HG03575 (cell line): ENCODE results near the gene TSGA10IP.
A peak's percentile ranks its signal among the peaks of the same experiment; 100 is the strongest.

Experiments
- ATAC-seq: cut with Tn5 transposase; IDR thresholded peaks from one replicate; pipeline ENCODE4 v1.9.1; 2021; ENCODE audit not compliant: unreplicated experiment, insufficient number of reproducible peaks, low FRiP score; ENCODE audit errors: extremely low read depth

Gene TSGA10IP

DNA sequence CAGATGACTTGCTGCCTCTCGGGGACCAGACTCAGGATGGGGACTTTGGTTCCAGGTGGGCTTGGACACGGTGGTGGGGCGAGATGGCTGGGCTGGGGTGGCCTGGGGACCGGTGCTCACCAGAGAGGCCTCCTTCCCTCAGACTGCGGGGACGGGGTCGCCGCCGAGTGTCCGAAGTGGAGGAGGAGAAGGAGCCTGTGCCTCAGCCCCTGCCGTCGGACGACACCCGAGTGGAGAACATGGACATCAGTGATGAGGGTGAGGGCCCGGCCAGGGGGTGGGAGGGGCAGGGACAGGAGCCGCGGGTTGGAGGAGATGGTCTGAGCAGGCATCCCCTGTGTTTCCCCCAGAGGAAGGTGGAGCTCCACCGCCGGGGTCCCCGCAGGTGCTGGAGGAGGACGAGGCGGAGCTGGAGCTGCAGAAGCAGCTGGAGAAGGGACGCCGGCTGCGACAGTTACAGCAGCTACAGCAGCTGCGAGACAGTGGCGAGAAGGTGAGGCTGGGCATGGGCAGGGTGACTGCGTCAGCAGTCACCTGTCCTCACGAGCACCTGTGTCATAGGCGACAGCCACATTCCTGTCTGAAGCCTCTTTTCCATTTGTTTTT, 22.2 kb downstream of the TSGA10IP start:
- ATAC-seq: no peak

DNA sequence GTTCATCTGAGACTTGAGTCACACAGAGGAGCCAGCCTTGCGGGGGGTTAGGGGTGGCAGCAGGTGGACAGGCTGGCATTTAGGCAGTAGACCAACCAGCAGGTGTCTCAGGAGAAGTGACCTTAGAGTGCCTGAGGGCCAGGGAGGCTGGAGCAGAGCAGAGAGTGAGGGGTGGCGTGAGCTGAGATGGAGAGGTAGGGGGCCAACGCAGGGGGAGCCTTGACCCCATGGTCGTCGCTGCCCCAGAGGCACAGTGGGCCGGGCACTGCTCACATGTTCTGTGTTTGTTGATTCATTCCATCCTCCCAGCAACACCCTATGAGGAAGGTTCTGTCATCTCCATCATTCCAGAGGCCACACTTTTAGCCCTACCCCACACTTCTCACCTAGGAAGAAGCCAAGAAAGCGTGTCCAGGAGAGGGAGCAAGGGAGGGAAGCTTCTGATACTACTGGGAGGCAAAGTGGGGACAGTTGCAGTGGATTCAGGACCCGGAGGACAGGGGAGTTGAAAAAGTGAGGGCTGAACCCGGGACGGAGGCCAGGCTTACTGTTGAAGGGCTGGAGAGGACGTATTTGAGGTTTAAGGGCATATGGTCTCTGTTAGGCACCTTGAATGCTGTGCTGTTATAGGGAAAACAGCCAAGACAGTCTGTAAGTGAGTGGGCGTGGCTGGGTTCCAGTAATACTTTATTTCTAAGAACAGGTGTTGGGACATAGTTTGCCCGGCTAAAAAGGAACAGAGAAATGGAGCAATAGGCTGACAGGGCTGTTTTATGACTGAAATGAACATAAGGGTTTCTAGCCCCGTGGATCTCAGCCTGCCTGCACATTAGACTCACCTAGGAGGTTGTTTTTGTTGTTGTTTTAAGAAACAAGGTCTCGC, 23.6 kb downstream of the TSGA10IP start:
- ATAC-seq: no peak

DNA sequence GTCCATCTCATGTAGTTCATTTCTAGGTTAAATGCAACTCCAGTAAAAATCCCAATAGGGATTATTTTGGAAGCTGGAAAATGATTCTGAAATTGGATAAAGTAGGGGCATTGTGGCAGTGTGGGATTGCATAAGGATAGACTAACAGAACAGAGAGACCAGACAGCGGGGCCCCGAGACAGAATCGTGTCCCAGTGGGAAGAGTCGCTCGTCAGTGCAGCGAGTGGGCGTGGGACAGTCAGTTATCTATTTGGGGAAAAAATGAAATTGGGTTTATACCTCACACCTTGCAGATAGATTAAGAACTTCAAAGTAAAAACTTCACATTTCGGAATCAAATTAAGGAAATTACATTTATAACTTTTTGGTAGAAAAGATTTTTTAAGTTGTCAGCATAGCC, 26.8 kb downstream of the TSGA10IP start:
- no peak for ATAC-seq

DNA sequence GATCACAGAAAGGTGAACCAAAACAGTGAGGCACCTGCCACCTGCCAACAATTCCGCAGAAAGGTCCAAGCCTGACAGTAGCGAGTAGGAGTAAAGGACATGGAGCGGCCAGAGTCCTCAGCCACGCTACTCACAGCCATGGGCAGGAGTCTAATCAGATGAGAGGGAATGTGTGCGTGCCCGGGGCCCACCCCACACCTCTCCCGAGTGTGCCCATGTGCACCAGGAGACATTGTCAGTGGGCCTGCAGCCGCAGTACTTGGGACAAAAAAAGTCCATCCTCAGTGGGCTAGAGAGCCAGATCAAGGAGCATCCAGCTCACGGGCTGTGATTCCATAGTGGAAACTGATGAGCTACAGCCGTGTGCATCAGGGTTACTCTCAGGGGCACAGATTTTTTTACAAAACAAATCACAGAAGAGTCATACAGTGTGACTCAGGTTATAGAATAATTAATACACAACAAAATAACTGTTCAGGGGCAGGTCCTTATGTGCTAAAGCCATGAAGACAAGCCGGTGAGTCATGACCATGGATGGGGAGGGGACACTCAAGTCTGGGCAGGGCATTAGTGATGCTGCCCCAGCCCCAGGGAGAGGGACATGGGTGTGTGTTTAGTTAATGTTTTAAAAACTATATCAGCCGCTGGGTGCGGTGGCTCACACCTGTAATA, 28.3 kb downstream of the TSGA10IP start:
- ATAC-seq: no peak

DNA sequence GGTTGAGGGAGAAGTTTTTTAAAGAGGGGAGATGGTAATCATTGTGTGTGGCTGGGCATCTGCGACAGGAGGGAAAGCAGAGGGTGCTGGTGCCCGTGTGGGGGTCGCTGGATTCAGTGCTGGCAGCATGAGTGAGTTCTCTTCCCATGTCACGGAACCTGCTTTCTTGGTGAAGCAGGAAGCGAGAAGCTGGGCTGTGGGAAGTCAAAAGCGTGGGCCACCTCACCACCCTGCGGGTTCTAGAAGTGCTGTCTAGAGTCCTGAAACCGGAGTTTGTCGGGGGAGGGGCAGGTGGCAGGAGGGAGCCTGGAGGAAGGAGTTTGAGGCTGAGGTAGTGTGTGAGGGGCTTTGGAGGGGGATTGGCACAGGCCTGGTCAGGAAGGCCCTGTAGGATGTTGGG, 30.5 kb downstream of the TSGA10IP start:
- no peak for ATAC-seq

DNA sequence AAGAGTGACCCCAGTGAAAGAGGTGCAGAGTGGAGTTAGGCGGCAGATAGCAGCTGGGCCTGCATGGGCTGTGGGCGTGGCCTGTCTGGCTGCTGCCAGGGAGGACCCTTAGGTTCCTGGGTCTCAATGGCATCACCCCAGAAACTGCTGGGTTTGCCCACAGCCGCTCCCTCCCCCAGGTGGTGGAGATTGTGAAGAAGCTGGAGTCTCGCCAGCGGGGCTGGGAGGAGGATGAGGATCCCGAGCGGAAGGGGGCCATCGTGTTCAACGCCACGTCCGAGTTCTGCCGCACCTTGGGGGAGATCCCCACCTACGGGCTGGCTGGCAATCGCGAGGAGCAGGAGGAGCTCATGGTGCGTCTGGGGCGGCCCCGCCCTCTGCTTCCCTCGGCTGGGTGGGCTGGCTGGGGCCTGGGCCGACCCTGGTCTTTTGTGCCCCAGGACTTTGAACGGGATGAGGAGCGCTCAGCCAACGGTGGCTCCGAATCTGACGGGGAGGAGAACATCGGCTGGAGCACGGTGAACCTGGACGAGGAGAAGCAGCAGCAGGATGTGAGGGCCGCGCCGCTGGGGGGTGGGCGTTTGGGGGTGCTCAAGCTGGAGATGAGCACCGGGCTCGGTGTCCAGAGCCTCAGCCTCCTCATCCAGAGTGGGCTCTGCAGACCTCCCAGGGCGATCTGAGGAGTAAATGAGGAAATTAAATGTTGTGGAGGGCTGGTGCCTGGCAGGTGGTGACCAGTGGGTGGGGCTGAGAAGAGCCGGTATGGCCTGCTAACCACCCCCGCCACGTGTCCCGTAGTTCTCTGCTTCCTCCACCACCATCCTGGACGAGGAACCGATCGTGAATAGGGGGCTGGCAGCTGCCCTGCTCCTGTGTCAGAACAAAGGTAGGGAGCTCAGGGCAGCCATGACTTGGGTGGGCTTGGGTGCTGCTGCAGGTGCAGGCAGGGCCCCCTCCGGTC, 31.2 kb downstream of the TSGA10IP start:
- ATAC-seq: no peak

DNA sequence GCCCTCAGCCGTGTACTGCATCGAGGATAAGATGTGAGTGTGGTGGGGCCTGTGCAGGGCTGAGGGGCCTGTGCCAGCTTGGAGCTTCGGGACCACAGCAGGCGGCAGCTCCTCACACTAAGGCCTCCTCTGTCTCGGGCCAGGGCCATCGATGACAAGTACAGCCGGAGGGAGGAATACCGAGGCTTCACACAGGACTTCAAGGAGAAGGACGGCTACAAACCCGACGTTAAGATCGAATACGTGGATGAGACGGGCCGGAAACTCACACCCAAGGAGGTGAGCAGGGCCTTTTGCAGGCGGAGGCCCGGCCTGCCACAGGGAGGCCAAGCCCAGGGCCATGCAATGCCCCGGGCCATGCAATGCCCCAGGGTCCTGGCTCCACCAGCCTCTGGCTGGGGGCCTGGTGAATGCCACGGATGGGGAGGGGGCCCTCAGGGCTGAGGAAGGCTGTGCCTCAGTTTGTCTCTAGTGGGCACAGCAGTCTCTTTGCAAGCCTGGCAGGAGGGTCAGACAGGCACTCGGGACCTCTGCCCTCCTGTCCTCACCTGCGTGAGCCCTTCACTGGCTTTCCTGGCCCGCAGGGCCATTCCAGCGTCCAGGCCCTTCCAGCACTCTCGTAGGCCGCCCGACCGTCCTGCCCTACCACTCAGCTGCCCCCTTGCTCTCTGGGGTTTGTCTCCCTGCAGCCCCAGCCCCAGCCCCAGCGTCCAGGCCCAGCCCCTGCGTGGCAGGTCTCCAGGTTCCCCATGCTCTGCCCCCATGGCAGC, 32.5 kb downstream of the TSGA10IP start:
- no peak for ATAC-seq

DNA sequence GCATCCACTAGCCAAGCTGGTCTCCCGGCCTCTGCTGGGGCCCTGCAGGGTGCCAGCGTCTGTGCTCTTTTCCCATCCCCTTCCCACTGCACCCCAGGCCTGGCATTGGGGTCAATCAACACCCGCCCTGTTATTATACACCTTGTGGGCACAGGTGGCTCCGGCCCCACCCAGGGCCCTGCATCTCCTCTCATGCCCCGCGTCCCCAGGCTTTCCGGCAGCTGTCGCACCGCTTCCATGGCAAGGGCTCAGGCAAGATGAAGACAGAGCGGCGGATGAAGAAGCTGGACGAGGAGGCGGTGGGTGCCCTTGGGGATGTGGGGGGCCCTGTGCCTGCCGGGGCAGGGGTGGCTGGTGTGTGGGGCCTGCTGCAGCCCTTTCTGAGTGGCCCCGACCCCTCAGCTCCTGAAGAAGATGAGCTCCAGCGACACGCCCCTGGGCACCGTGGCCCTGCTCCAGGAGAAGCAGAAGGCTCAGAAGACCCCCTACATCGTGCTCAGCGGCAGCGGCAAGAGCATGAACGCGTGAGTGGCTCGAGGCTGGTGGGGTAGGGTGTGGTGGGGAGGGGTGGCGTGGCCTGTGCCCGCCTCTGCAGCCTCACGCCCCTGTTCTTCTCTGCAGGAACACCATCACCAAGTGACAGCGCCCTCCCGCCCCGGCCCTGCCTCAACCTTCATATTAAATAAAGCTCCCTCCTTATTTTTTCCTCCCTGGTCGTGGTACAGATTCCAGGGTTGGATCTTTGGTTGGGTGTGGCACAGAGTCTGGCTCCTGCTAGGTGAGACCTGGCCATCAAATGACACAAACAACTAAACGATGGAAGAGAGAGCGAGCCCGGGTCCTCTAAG, 33.3 kb downstream of the TSGA10IP start:
- ATAC-seq: no peak

DNA sequence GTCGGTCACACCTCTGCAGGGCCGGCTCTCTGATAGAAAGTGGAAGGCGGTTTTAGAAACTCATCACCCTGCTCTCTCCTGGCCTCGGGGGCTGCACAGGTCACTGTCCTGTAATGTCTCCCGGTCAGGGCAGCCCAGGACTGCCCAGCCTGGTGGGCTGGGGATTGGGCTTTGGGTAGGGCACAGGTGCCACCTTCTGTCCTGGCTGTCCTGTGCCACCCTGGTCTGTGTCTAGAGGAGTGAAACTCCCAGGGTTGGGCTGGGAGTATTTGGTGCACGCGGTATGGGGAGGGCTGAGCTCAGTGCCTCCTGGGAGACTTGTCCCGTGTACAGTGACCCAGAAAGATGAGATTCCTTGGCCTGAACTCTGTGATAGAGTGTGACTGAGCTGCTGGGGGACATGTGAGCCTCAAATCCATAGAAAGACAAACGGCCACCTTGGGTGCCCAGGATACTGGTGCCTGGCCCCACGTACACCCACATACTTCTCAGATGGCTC, 34.0 kb downstream of the TSGA10IP start:
- no peak for ATAC-seq

DNA sequence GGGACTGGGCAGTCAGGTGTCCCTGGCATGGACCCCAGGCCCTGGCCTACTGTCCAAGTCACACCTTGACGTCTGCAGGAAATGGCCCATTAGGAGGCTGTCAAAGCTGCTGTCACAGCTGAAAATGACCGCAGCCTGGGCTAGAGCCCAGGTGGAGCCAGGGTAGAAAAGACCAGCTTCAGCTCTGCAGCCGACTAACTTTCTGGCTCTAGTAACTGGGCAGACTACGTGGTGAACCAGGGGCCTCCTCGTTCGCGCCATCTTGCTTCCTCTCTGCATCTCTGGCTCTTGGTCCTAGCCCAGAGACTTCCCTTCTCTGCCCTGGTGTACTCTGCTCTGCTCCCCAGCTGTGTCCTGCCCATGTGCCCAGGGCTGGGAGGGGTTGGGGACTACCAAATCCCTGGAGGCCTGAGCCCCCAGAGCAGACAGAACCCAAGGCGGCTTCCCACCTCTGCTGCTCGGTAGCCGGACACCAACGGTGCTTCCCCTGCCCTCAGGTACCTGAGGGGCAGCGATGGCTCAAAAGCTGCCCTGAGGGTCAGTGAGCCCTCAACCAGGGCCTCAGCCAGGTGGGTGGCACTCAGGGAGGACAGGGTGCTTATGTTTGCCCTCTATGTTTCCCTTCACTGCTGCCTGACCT, 35.9 kb downstream of the TSGA10IP start:
- ATAC-seq: no peak

DNA sequence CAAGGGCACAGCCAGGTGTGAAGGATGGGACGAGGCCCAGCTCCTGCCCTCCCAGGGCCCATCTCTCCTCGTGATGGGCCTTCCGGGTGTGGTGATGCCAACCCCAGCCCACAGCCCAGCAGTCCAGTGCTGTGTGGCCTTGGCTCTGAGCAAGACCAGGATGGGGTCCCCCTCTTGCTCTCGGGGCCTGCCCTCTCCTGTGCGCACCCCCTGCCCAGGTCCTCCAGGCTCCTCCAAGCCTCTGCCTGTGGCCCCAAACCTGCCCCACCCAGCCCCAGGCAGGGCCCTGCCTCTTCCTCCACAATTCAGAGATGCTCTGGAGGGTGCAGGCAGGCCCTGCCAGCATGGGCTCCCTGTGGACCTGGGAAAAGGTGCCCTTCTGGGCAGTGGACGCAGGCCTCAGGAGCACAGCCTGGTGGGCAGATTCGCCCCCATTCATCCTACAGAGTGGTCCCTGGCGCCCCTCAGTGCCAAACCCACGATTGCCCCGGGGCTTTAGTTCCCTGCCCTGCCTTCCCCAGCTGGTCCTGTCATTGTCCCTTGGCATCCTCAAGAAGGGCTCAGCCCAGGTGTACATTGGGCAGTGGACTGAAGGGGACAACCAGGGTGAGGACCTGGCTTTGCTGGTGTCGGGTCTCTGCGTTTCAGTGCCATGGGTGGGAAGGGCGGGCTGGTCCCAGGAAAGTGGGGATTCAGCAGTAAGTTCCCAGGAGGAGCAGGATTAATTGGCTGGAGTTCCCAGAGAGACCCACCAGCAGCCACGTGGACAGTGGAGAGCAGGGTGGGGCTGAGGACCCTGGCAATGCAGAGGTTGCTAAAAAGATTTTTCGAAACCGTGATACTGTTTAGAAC, 36.9 kb downstream of the TSGA10IP start:
- no peak for ATAC-seq

DNA sequence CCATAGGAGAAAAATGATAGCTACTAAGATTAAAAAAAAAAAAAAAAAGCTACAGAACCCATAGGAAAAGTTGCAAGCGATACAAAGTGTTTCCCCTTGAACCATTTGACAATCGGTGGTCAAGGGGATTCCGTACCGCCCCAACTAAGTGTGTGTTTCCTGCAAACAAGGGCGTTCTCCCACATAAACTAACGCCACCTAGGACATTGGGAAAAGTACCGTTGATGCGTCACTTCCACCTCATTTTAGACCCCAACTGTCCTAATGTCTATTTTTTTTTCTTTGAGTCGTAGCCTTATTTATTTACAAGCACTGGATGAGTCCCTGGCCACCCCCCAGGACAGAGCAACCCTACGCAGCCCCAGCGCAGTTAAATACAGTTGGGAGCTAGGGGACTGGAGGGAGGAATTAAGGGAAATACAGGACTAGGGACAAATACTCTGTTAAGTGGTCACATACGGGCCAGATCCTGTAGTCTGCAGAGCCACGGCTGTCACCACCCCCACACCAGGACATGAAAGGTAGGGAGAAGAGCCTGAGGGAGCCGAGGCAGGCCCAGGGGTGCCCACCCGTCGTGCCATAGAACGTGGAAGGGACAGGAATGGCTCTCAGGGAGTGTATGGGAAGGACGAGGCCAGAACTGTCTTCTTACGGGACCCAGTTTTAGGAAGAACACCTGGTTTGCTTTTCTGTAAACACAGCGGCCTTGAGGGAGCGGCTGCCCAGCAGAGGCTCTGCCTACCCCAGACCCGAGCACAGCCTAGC, 37.7 kb downstream of the TSGA10IP start:
- no peak for ATAC-seq

DNA sequence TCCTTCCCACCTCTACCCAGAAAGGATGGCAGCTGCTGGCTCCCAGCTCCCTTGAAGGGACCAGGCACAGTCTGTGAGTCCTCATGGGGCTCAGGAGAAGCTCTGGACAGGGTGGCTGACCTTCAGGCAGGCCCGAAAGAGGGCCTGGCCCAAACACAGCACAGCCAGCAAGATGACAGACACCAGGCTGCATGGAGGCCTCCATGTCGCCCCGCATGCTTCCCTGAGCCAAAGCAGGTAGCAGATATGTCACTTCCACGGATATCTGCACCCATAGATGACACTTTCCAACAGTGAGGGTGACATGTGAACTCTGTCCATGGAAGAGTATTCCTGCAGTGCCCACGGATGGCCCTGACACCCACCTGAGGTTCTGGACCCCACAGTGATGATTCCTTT, 38.3 kb downstream of the TSGA10IP start:
- ATAC-seq: no peak

DNA sequence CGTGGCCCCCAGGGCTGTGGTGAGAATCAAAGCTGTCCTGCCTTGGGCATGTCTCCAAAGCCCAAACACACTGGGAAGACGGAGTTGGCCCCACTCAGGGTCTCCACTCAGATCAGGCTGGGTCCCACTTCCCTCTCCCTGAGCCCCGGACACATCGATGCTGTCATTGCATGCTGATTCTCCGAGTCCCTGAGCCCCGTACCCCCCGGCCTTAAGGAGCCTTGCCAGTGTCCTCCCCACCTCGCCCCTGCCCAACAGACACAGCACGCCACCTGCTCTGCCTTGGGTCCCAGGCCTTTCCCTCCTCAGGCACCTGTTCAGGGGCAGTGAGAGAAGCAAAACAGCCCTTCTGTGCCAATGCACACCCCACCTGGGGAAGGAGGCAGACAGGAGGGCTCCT, 42.1 kb downstream of the TSGA10IP start:
- ATAC-seq: no peak

DNA sequence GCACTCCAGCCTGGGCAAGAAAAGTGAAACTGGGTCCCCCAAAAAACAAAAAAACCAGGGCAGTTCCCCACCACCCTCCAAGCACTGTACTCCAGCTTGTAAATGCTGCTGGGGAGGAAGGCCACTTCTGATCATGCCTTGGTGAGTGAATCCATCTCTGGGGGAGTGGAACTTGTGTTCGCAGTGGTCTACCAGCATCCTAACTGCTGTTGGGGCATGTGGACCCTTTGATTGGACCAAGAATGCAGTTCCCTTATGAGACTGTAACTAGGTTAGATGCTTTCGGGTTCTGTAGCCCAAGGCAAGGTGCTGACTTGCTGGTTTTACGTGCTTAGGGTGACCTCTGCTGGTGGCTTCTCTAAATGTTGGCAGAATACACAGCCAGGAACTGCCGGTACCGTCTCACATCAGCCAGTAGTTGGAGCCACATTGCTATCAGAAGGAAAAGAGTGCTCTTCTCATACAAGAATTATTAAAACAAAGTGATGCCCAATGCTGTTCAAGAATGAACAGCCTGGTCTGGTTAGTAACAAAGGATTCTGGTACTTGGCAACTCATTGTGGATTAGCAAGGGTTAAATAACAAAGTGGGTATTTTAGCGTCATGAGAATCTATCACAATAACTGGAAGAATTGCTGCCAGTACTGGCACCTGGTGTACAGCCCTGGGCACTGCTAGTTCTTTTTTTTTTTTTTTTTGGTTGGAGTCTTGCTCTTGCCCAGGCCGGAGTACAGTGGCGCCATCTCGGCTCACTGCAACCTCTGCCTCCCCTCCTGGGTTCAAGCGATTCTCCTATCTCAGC, 43.7 kb downstream of the TSGA10IP start:
- ATAC-seq: peak; percentile 72
